Activated CD8-positive, alpha-beta memory T cell treated with anti-CD3 and anti-CD28 coated beads for 1 hour (primary cell): Measurements from ENCODE around the gene SEMA3D.

ENCODE experiments used
- DNase-seq, 2 donors: peaks; one replicate each; pipeline ENCODE4 v3.0.0-alpha.2; 2020; ENCODE audit warnings: low read depth in 1 of 2; ENCODE audit errors: extremely low read depth in 1 of 2

The SEMA3D gene

GRCh38 chr7:85039196-85039923 lies 147.5 kb downstream of the SEMA3D start:
- DNase-seq, result no peak

- no peak for DNase-seq
Observed at GRCh38 chr7:85038466-85038865, 148.4 kb downstream of the SEMA3D start.

GRCh38 chr7:85033263-85033662 lies 153.6 kb downstream of the SEMA3D start:
- no peak for DNase-seq

- DNase-seq, result no peak
Observed at GRCh38 chr7:85031475-85031874, 155.4 kb downstream of the SEMA3D start.

GRCh38 chr7:85030893-85031292 lies 156.0 kb downstream of the SEMA3D start:
- DNase-seq, result no peak

GRCh38 chr7:85025312-85025756 lies 161.5 kb downstream of the SEMA3D start:
- no peak for DNase-seq

- no peak for DNase-seq
Observed at GRCh38 chr7:85023916-85024315, 162.9 kb downstream of the SEMA3D start.

- DNase-seq, result no peak
Observed at GRCh38 chr7:85023066-85023712, 163.7 kb downstream of the SEMA3D start.

- no peak for DNase-seq
Observed at GRCh38 chr7:85022064-85022697, 164.7 kb downstream of the SEMA3D start.

GRCh38 chr7:85021101-85021704 lies 165.7 kb downstream of the SEMA3D start:
- DNase-seq, result no peak

GRCh38 chr7:85019778-85020177 lies 167.1 kb downstream of the SEMA3D start:
- no peak for DNase-seq

- no peak for DNase-seq
Observed at GRCh38 chr7:85019176-85019575, 167.7 kb downstream of the SEMA3D start.

- DNase-seq, result no peak
Observed at GRCh38 chr7:85018498-85018897, 168.4 kb downstream of the SEMA3D start.

GRCh38 chr7:85016286-85016685 lies 170.6 kb downstream of the SEMA3D start:
- DNase-seq, result no peak

GRCh38 chr7:85014936-85015660 lies 171.8 kb downstream of the SEMA3D start:
- DNase-seq, result no peak

- no peak for DNase-seq
Observed at GRCh38 chr7:85011127-85011526, 175.7 kb downstream of the SEMA3D start.

- no peak for DNase-seq
Observed at GRCh38 chr7:85010306-85010705, 176.6 kb downstream of the SEMA3D start.

GRCh38 chr7:85006754-85007153 lies 180.1 kb downstream of the SEMA3D start:
- DNase-seq, result no peak

- no peak for DNase-seq
Observed at GRCh38 chr7:85004402-85004801, 182.5 kb downstream of the SEMA3D start.

GRCh38 chr7:85001495-85002345 lies 185.1 kb downstream of the SEMA3D start:
- DNase-seq, result no peak
